GM12864 (cell line): ENCODE results near the gene FABP1.

Experiments used
- DNase-seq: peaks from one replicate; pipeline ENCODE4 v3.0.0-alpha.2; 2011; ENCODE audit warnings: low read depth
- H3K4me3 ChIP-seq: 2 replicates; pipeline ENCODE4 v1.5.1; 2011; ENCODE audit warnings: mild to moderate bottlenecking, low read depth, low read length, control low read depth
- CTCF ChIP-seq: IDR thresholded peaks from 2 replicates; pipeline ENCODE4 v1.5.1; 2011; ENCODE audit warnings: low read depth, mild to moderate bottlenecking, moderate library complexity, low read length, control low read depth, inconsistent platforms; ENCODE audit errors: missing control alignments

The FABP1 gene

GRCh38 chr2:88129313-88129959, 1.6 kb upstream of the FABP1 start:
- DNase-seq: no peak
- no peak for TF ChIP-seq CTCF
- no peak overlapping the region for H3K4me3 ChIP-seq

GRCh38 chr2:88128654-88129312, 921 bp upstream of the FABP1 start:
- DNase-seq: no peak

GRCh38 chr2:88127638-88127887, 299 bp downstream of the FABP1 start:
- TF ChIP-seq CTCF: no peak
- DNase-seq: no peak
- H3K4me3 ChIP-seq: no peak overlapping the region

More at GRCh38 chr2:88128654-88129312, 921 bp upstream of the FABP1 start:
- no peak for TF ChIP-seq CTCF
- H3K4me3 ChIP-seq: no peak overlapping the region

- no peak overlapping the region for H3K4me3 ChIP-seq
- no peak for TF ChIP-seq CTCF
- DNase-seq: no peak
Measured at GRCh38 chr2:88126772-88127637, 857 bp downstream of the FABP1 start.

- no peak for DNase-seq
- no peak for TF ChIP-seq CTCF
- no peak overlapping the region for H3K4me3 ChIP-seq
Measured at GRCh38 chr2:88125924-88126771, 1.7 kb downstream of the FABP1 start.

GRCh38 chr2:88125344-88125923, 2.4 kb downstream of the FABP1 start:
- H3K4me3 ChIP-seq: no peak overlapping the region
- no peak for TF ChIP-seq CTCF
- no peak for DNase-seq
